ENCODE measurements around the gene TSHZ2.

GRCh38 chr20:52985687-52986086, 13.5 kb downstream of the TSHZ2 start:
- no peak for TF ChIP-seq EZH2 (IDR thresholded peaks at IDR 0.05; ENCODE audit: borderline replicate concordance, low read length)
- TF ChIP-seq, protein P1, sequence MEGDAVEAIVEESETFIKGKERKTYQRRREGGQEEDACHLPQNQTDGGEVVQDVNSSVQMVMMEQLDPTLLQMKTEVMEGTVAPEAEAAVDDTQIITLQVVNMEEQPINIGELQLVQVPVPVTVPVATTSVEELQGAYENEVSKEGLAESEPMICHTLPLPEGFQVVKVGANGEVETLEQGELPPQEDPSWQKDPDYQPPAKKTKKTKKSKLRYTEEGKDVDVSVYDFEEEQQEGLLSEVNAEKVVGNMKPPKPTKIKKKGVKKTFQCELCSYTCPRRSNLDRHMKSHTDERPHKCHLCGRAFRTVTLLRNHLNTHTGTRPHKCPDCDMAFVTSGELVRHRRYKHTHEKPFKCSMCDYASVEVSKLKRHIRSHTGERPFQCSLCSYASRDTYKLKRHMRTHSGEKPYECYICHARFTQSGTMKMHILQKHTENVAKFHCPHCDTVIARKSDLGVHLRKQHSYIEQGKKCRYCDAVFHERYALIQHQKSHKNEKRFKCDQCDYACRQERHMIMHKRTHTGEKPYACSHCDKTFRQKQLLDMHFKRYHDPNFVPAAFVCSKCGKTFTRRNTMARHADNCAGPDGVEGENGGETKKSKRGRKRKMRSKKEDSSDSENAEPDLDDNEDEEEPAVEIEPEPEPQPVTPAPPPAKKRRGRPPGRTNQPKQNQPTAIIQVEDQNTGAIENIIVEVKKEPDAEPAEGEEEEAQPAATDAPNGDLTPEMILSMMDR (conservative IDR thresholded peaks at IDR 0.05 in 1 of 2, IDR thresholded peaks at IDR 0.05 in 1 of 2; ENCODE audit: extremely low read depth in 1 of 2, insufficient read depth in 1 of 2, low read depth in 1 of 2, low read length in 2 of 2), result no peak
